ENCODE measurements around the gene S100A3.

S100A3 gene

DNA sequence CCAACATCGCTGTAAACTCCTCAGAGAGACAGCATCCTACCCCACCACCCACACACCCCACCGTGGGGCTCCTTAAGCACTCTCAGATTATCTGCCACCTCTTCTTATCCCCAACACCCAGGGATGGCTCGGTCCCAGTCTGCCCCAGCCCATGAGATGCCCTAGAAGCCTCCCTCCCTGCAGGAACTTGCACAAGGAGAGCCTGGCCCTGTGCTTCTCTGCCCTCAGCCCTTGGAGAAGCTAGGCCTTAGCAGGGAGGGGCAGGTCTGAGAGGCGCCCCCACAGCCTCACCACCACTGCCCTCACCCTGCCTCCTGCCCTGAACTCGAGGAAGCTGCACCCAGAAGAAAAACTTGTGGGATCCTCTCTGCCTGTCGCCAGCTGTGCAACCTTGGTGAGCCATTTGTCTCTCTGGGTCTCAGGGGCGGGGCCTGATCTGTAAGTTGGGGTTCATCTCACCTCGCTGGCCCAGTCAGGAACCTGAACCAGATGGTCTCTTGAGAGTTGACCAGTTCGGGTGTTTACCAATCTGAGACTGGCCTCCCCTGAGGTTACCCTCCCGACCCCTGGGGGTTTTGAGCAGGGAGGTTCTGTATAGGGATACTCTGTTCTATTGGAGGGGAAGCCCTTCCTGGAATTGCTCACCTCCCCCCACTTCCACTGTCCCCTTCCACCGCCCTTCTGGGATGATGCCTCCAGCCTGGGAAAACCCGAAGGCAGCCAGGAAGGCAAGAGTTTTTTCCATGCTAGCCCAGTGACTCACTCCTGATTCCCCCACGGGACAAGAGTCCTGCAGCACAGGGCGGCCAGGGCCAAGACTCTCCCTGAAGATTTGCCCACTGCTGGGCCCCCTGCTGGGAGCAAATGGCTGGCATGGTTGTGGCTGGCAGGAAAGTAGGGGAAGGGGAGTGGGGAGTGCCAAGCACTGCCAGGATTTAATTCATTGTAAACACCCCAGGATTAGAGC, at the start of gene S100A3:
S100A3 (minus strand) TSS at position 537 of the 967 bp plus-strand sequence. CDS start 773 bp downstream, outside the sequence.
- TF ChIP-seq EZH2phosphoT487 (IDR thresholded peaks at IDR 0.05; ENCODE audit: low read depth) = no peak
- TF ChIP-seq, protein P1, sequence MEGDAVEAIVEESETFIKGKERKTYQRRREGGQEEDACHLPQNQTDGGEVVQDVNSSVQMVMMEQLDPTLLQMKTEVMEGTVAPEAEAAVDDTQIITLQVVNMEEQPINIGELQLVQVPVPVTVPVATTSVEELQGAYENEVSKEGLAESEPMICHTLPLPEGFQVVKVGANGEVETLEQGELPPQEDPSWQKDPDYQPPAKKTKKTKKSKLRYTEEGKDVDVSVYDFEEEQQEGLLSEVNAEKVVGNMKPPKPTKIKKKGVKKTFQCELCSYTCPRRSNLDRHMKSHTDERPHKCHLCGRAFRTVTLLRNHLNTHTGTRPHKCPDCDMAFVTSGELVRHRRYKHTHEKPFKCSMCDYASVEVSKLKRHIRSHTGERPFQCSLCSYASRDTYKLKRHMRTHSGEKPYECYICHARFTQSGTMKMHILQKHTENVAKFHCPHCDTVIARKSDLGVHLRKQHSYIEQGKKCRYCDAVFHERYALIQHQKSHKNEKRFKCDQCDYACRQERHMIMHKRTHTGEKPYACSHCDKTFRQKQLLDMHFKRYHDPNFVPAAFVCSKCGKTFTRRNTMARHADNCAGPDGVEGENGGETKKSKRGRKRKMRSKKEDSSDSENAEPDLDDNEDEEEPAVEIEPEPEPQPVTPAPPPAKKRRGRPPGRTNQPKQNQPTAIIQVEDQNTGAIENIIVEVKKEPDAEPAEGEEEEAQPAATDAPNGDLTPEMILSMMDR (IDR thresholded peaks at IDR 0.05; ENCODE audit: low read depth, low read length) = no peak
- Histone ChIP-seq H3K9me3 (ENCODE audit: insufficient read depth, low read length) (no peaks in the 10 kb centered on the region), H4K20me1 (ENCODE audit: insufficient read depth, low read length) (no peaks in the 10 kb centered on the region), H3K36me3 (replicated peaks; ENCODE audit: low read depth, low read length) (peaks cover 7% of the 10 kb centered on the region), H3K4me1 (ENCODE audit: low read length) (peaks cover 39% of the 10 kb centered on the region), H3K27me3 (ENCODE audit: low read depth, low read length) (no peaks in the 10 kb centered on the region), H3K79me2 (ENCODE audit: low read length) (no peaks in the 10 kb centered on the region), H2AFZ (ENCODE audit: low read depth, low read length) (no peak within 1 kb of the TSS), H3K27ac (ENCODE audit: low read length) (no peak within 1 kb of the TSS), H3K4me2 (ENCODE audit: low read length) (no peak within 1 kb of the TSS), H3K4me3 (ENCODE audit: low read length) (no peak within 1 kb of the TSS), H3K9ac (ENCODE audit: low read length) (no peak within 1 kb of the TSS)

GRCh38 chr1:153598309-153599172, 49.5 kb upstream of the S100A3 start:
- TF ChIP-seq, protein P1 (IDR thresholded peaks at IDR 0.05; ENCODE audit: low read depth, low read length) = no peak
- TF ChIP-seq EZH2phosphoT487 (IDR thresholded peaks at IDR 0.05; ENCODE audit: low read depth) = no peak
- Histone ChIP-seq H3K4me1 (ENCODE audit: low read length) (peaks cover 49% of the 10 kb centered on the region), H3K4me3 (ENCODE audit: low read length) (peak overlapping the region; percentile 57), H3K27me3 (ENCODE audit: low read depth, low read length) (no peaks in the 10 kb centered on the region), H3K9me3 (ENCODE audit: insufficient read depth, low read length) (no peaks in the 10 kb centered on the region), H3K36me3 (replicated peaks; ENCODE audit: low read depth, low read length) (no peaks in the 10 kb centered on the region), H3K9ac (ENCODE audit: low read length) (peak overlapping the region; percentile 87), H2AFZ (ENCODE audit: low read depth, low read length) (no peak overlapping the region), H3K4me2 (ENCODE audit: low read length) (peak overlapping the region; percentile 77), H4K20me1 (ENCODE audit: insufficient read depth, low read length) (no peaks in the 10 kb centered on the region), H3K79me2 (ENCODE audit: low read length) (no peaks in the 10 kb centered on the region), H3K27ac (ENCODE audit: low read length) (peak overlapping the region; percentile 95)

DNA sequence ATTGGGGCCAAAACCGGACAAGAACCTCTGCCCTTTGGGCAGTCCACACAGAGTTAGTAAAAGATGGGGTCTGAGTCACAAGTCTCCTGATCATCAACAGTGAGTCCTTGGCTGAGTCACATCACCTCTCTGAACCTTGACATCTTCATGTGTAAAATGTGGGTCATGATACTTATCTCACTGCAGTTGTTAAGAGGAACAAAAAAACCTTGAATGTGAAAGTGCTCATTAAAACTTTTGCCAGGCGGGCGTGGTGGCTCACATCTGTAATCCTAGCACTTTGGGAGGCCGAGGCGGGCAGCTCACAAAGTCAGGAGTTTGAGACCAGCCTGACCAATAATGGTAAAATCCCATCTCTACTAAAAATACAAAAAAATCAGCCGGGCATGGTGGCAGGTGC, 48.1 kb upstream of the S100A3 start:
- Histone ChIP-seq H3K9ac (ENCODE audit: low read length) (peak overlapping the region; percentile 87; the same call in 1 of the 2 replicates), H3K79me2 (ENCODE audit: low read length) (no peaks in the 10 kb centered on the region), H3K9me3 (ENCODE audit: insufficient read depth, low read length) (no peaks in the 10 kb centered on the region), H3K36me3 (replicated peaks; ENCODE audit: low read depth, low read length) (no peaks in the 10 kb centered on the region), H3K27ac (ENCODE audit: low read length) (peak overlapping the region; percentile 95), H3K4me3 (ENCODE audit: low read length) (no peak overlapping the region), H2AFZ (ENCODE audit: low read depth, low read length) (no peak overlapping the region), H3K4me2 (ENCODE audit: low read length) (peak overlapping the region; percentile 77), H4K20me1 (ENCODE audit: insufficient read depth, low read length) (no peaks in the 10 kb centered on the region), H3K4me1 (ENCODE audit: low read length) (peaks cover 55% of the 10 kb centered on the region), H3K27me3 (ENCODE audit: low read depth, low read length) (no peaks in the 10 kb centered on the region)
- no peak for TF ChIP-seq EZH2phosphoT487 (IDR thresholded peaks at IDR 0.05; ENCODE audit: low read depth)
- TF ChIP-seq, protein P1 (IDR thresholded peaks at IDR 0.05; ENCODE audit: low read depth, low read length) = no peak
